HepG2 (cell line): Measurements from ENCODE around the gene CFAP100. TPM values are rescaled to one million over a fixed set of nuclear protein-coding genes. Genes with fewer than 3 reads are reported as not detected.

Experiments
- AKNA ChIP-seq: sonication (generic); formaldehyde crosslinking; IDR thresholded peaks from 2 replicates; pipeline ENCODE4 v1.4.0; 2020; ENCODE audit warnings: missing genetic modification reagents, borderline replicate concordance
- CENPX ChIP-seq: sonication (generic); formaldehyde crosslinking; IDR thresholded peaks from 2 replicates; pipeline ENCODE4 v1.9.0; 2021; ENCODE audit warnings: mild to moderate bottlenecking, missing genetic modification reagents, moderate library complexity
- GTF3A ChIP-seq: sonication (generic); formaldehyde crosslinking; conservative IDR thresholded peaks from 2 replicates; pipeline ENCODE4 v1.4.0; 2020; ENCODE audit warnings: mild to moderate bottlenecking, missing genetic modification reagents
- MEIS2 ChIP-seq: sonication (generic); formaldehyde crosslinking; IDR thresholded peaks from 2 replicates; pipeline ENCODE4 v1.9.0; 2021; ENCODE audit warnings: mild to moderate bottlenecking, missing genetic modification reagents
- MTA3 ChIP-seq: sonication (generic); formaldehyde crosslinking; IDR thresholded peaks from 2 replicates; pipeline ENCODE4 v1.4.0; 2020; ENCODE audit warnings: missing genetic modification reagents
- PCBP1 ChIP-seq: fragments of 200-400 bp; formaldehyde crosslinking; IDR thresholded peaks from 2 replicates; pipeline ENCODE4 v1.6.1; 2017; ENCODE audit warnings: mild to moderate bottlenecking, low read depth, low read length, borderline replicate concordance
- PTBP1 ChIP-seq: fragments of 200-400 bp; formaldehyde crosslinking; IDR thresholded peaks from 2 replicates; pipeline ENCODE4 v1.6.1; 2018; ENCODE audit warnings: low read length, low read depth; ENCODE audit not compliant: poor library complexity, severe bottlenecking
- TEAD3 ChIP-seq: optimal IDR thresholded peaks from 2 replicates; pipeline ENCODE3; 2016; ENCODE audit warnings: borderline replicate concordance
- U2AF2 ChIP-seq: fragments of 200-400 bp; formaldehyde crosslinking; IDR thresholded peaks from 2 replicates; pipeline ENCODE4 v1.6.1; 2017; ENCODE audit warnings: low read depth, mild to moderate bottlenecking, low read length
- ZHX1 ChIP-seq: sonication (generic); formaldehyde crosslinking; IDR thresholded peaks from 2 replicates; pipeline ENCODE4 v1.8.1; 2022; ENCODE audit warnings: low read depth, mild to moderate bottlenecking, missing genetic modification reagents
- ZNF251 ChIP-seq: sonication (generic); formaldehyde crosslinking; IDR thresholded peaks from 2 replicates; pipeline ENCODE4 v1.9.0; 2021; ENCODE audit warnings: mild to moderate bottlenecking, missing genetic modification reagents
- ZNF274 ChIP-seq: sonication (generic); formaldehyde crosslinking; IDR thresholded peaks from 2 replicates; pipeline ENCODE4 v1.5.1; 2020; ENCODE audit warnings: mild to moderate bottlenecking, missing genetic modification reagents
- ZNF724P ChIP-seq: sonication (generic); formaldehyde crosslinking; IDR thresholded peaks from 2 replicates; pipeline ENCODE4 v1.8.0; 2022; ENCODE audit warnings: missing genetic modification reagents, borderline replicate concordance
- polyA plus RNA-seq, 8 experiments: library from polyadenylated mRNA; depleted of rRNA in 3 of 8; stranded (reverse) in 7 of 8; unstranded in 1 of 8; fragments of >200 nt; fragmentation: Illumina TruSeq in 4 of 8; extraction: Trizol in 4 of 8; gene quantifications; 2 replicates each; pipeline versions ENCODE4 v1.2.1 to v1.2.3, GENCODE V29; 2011 to 2016; ENCODE audit warnings: low read depth in 4 of 8, missing spikeins in 1 of 8, mixed read lengths in 1 of 8; ENCODE audit not compliant: insufficient read depth in 1 of 8
- total RNA-seq, 5 experiments: library from RNA; depleted of rRNA; stranded (reverse); fragments of >200 nt; fragmentation: Illumina TruSeq; extraction: Trizol; gene quantifications; 2 replicates each; pipeline ENCODE4 v1.2.3, GENCODE V29; 2016; ENCODE audit warnings: low read depth in 1 of 5
- TF ChIP-seq, protein P1 (sequence below), 2 experiments: sonication (generic) in 1 of 2; formaldehyde crosslinking in 1 of 2; IDR thresholded peaks; 2 replicates each; pipeline versions ENCODE4 v1.4.0 to v1.6.1; 2018 to 2020; ENCODE audit warnings: missing genetic modification reagents in 2 of 2, borderline replicate concordance in 1 of 2, low read depth in 1 of 2, mild to moderate bottlenecking in 1 of 2, missing biosample characterization in 1 of 2
- TF ChIP-seq, protein P2 (sequence below): sonication (generic); formaldehyde crosslinking; IDR thresholded peaks from 2 replicates; pipeline ENCODE4 v1.4.0; 2020; ENCODE audit warnings: missing genetic modification reagents

The CFAP100 gene
- total and polyA plus RNA-seq, 2 of the 13 experiments (the other 11 are each of a cell fraction or from before 2014, with no cell fraction given) = 0.32 TPM; not detected in 1

DNA sequence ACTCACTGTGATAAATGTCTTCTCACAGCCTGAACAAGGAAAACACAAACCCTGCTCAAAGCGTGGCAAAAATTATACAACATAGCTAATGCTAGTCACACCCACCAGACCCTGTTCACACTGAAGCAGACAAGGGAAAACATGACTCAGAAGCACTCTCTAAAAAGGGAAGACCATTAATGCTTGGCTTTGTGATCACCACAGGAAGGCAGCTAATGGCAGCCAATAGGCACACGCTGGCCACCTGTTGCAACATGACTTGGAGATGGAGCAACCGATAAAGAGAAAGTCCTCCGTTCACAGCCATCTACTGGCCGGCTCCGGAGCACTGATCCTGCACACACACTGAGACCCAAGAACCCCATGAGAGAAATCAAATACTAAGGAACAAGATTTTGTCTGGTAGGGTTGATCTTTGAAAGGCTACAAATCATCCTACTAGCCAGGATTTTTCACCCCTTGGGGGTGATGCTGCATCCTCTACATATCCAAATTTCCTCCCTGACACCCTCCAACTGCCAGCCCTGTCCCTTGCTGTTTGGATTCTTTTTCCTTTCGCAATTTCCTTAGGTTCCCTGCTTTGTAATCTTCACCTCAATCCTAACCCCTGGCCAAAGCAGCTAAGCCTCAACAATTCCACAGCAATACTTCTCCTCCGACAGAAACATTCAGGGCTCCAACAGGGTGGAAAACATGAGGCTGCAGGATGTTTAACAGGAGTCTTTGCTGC is 77.7 kb downstream of the CFAP100 start (continued):
- TF ChIP-seq AKNA (CRISPR knock-in tag) (no peak), TEAD3 (peak; percentile 59), U2AF2 (no peak), ZHX1 (CRISPR knock-in tag) (no peak), MEIS2 (CRISPR knock-in tag) (no peak), PTBP1 (no peak), ZNF274 (CRISPR knock-in tag) (no peak; the same call in 1 of the 2 replicates), GTF3A (CRISPR knock-in tag) (no peak), ZNF251 (CRISPR knock-in tag) (no peak), ZNF724P (CRISPR knock-in tag) (no peak), PCBP1 (no peak), CENPX (CRISPR knock-in tag) (no peak), MTA3 (CRISPR knock-in tag) (no peak)
- TF ChIP-seq, protein P1, sequence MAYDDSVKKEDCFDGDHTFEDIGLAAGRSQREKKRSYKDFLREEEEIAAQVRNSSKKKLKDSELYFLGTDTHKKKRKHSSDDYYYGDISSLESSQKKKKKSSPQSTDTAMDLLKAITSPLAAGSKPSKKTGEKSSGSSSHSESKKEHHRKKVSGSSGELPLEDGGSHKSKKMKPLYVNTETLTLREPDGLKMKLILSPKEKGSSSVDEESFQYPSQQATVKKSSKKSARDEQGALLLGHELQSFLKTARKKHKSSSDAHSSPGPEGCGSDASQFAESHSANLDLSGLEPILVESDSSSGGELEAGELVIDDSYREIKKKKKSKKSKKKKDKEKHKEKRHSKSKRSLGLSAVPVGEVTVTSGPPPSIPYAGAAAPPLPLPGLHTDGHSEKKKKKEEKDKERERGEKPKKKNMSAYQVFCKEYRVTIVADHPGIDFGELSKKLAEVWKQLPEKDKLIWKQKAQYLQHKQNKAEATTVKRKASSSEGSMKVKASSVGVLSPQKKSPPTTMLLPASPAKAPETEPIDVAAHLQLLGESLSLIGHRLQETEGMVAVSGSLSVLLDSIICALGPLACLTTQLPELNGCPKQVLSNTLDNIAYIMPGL (CRISPR knock-in tag; IDR thresholded peaks at IDR 0.05; ENCODE audit: borderline replicate concordance in 1 of 2, low read depth in 1 of 2) = peak; percentile 40 to 60; a peak in 2 of 4 replicates
- TF ChIP-seq, protein P2, sequence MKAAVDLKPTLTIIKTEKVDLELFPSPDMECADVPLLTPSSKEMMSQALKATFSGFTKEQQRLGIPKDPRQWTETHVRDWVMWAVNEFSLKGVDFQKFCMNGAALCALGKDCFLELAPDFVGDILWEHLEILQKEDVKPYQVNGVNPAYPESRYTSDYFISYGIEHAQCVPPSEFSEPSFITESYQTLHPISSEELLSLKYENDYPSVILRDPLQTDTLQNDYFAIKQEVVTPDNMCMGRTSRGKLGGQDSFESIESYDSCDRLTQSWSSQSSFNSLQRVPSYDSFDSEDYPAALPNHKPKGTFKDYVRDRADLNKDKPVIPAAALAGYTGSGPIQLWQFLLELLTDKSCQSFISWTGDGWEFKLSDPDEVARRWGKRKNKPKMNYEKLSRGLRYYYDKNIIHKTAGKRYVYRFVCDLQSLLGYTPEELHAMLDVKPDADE (CRISPR knock-in tag) = no peak
